Activated B cell treated with CpG ODN at 0.5 μM for 24 hours (primary cell): Measurements from ENCODE around the gene SPSB1. TPM values are rescaled to one million over a fixed set of nuclear protein-coding genes. Genes with fewer than 3 reads are reported as not detected.

ENCODE experiments used
- ATAC-seq: fragments of 200-7000 bp; cut with Tn5 transposase; one replicate; pipeline ENCODE4 v1.10.0; 2021; ENCODE audit warnings: low read depth, mild to moderate bottlenecking, moderate library complexity
- CTCF ChIA-PET: fragments of 350-600 bp; sonication (Branson Sonifier 250); formaldehyde crosslinking; loops from one replicate; lab custom pipeline; 2021; ENCODE audit warnings: antibody characterized with exemption; lab: Charles Lee
- POLR2A ChIA-PET: fragments of 350-600 bp; sonication (Branson Sonifier 250); formaldehyde crosslinking; loops from one replicate; lab custom pipeline; 2021; ENCODE audit warnings: antibody characterized with exemption; lab: Charles Lee
- DNase-seq: peaks from one replicate; pipeline ENCODE4 v3.0.0; 2022
- H3K27ac Mint-ChIP-seq: one replicate; pipeline ENCODE4 v1.8.0; 2020; ENCODE audit warnings: mixed read lengths
- H3K27me3 Mint-ChIP-seq: one replicate; pipeline ENCODE4 v1.8.0; 2021; ENCODE audit warnings: mixed read lengths
- H3K36me3 Mint-ChIP-seq: one replicate; pipeline ENCODE4 v1.8.0; 2021; ENCODE audit warnings: low read depth, mixed read lengths
- H3K4me1 Mint-ChIP-seq: one replicate; pipeline ENCODE4 v1.8.0; 2021; ENCODE audit warnings: mixed read lengths
- H3K4me3 Mint-ChIP-seq: one replicate; pipeline ENCODE4 v1.8.0; 2020; ENCODE audit warnings: mild to moderate bottlenecking, mixed read lengths
- H3K9me3 Mint-ChIP-seq: one replicate; pipeline ENCODE4 v1.8.0; 2020; ENCODE audit warnings: mixed read lengths
- intact Hi-C: fragments of 100-400 bp; cut with micrococcal nuclease; formaldehyde crosslinking; loops from one replicate; pipeline ENCODE4 v1.15.1; 2024
- total RNA-seq: library from RNA; stranded (reverse); gene quantifications from 2 replicates; pipeline ENCODE4 v1.2.3, GENCODE V29; 2022
- TF ChIP-seq, protein P1 (sequence below): fragments of 200-600 bp; IDR thresholded peaks from one replicate; pipeline ENCODE4 v1.8.0; 2022; ENCODE audit warnings: antibody characterized with exemption, mild to moderate bottlenecking

The SPSB1 gene
- total RNA-seq, 1 donor from 2014 or later, result 6.1 TPM

- Mint-ChIP-seq H3K4me1 (peaks cover 2% of the 10 kb centered on the region), H3K27me3 (no peaks in the 10 kb centered on the region), H3K9me3 (no peaks in the 10 kb centered on the region), H3K27ac (no peak overlapping the region), H3K36me3 (peaks cover 22% of the 10 kb centered on the region), H3K4me3 (no peak overlapping the region)
- TF ChIP-seq, protein P1, sequence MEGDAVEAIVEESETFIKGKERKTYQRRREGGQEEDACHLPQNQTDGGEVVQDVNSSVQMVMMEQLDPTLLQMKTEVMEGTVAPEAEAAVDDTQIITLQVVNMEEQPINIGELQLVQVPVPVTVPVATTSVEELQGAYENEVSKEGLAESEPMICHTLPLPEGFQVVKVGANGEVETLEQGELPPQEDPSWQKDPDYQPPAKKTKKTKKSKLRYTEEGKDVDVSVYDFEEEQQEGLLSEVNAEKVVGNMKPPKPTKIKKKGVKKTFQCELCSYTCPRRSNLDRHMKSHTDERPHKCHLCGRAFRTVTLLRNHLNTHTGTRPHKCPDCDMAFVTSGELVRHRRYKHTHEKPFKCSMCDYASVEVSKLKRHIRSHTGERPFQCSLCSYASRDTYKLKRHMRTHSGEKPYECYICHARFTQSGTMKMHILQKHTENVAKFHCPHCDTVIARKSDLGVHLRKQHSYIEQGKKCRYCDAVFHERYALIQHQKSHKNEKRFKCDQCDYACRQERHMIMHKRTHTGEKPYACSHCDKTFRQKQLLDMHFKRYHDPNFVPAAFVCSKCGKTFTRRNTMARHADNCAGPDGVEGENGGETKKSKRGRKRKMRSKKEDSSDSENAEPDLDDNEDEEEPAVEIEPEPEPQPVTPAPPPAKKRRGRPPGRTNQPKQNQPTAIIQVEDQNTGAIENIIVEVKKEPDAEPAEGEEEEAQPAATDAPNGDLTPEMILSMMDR, result no peak
- POLR2A ChIA-PET, result no interaction called here
- CTCF ChIA-PET, result no interaction called here
- intact Hi-C loops, result no loop called here
- no peak for DNase-seq
- ATAC-seq, result no peak
Observed at GRCh38 chr1:9356021-9356420, 63.3 kb downstream of the SPSB1 start.

DNA sequence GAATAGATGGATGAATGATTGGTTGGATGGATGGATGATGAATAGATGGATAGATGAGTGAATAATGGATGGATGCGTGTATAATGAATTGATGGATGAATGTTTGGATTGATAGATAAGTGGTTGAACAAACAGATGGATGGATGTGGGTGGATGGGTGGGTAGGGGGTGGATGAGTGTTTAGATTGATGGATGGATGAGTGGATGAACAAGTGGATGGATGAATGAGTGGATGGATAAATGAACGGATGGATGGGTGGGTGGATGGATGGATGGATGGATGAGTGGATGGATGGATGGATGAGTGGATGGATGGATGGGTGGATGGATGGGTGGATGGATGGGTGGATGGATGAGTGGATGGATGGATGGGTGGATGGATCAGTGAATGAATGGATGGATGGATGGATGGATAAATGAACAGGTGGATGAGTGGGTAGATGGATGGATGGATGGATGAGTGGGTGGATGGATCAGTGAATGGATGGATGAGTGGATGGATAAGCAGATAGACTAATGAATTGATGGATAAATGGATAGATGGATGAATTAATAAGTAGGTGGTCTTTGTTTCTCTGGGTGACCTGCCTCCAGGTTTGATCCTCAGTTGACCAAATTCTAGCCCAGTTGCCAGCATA, 64.3 kb downstream of the SPSB1 start:
- Mint-ChIP-seq H3K9me3 (no peaks in the 10 kb centered on the region), H3K36me3 (peaks cover 22% of the 10 kb centered on the region), H3K27me3 (no peaks in the 10 kb centered on the region), H3K4me3 (no peak overlapping the region), H3K27ac (no peak overlapping the region), H3K4me1 (peaks cover 7% of the 10 kb centered on the region)
- ATAC-seq (no peak), DNase-seq (no peak)
- intact Hi-C loops, result no loop called here
- ChIA-PET CTCF (no interaction called here), POLR2A (no interaction called here)
- TF ChIP-seq, protein P1, result no peak

GRCh38 chr1:9357958-9358357, 65.3 kb downstream of the SPSB1 start:
- CTCF ChIA-PET, result no interaction called here
- intact Hi-C loops, result no loop called here
- peaks cover 17% of the 10 kb centered on the region for H3K4me1 Mint-ChIP-seq
- POLR2A ChIA-PET, result no interaction called here
- no peak overlapping the region for H3K4me3 Mint-ChIP-seq
- DNase-seq (no peak), ATAC-seq (no peak)
- peaks cover 22% of the 10 kb centered on the region for H3K36me3 Mint-ChIP-seq
- no peaks in the 10 kb centered on the region for H3K9me3 Mint-ChIP-seq
- TF ChIP-seq, protein P1, result no peak
- H3K27ac Mint-ChIP-seq, result no peak overlapping the region
- H3K27me3 Mint-ChIP-seq, result no peaks in the 10 kb centered on the region

- no peak for ATAC-seq
- no peak for DNase-seq
- intact Hi-C loops, result loop anchor here (5.0 kb wide), 3 partner anchors 38 to 67 kb away; no protein-coding TSS in a partner anchor
- ChIA-PET CTCF (no interaction called here), POLR2A (no interaction called here)
- H3K27me3 Mint-ChIP-seq, result no peaks in the 10 kb centered on the region
- no peak overlapping the region for H3K4me3 Mint-ChIP-seq
- H3K27ac Mint-ChIP-seq, result no peak overlapping the region
- H3K9me3 Mint-ChIP-seq, result no peaks in the 10 kb centered on the region
- peaks cover 22% of the 10 kb centered on the region for H3K36me3 Mint-ChIP-seq
- H3K4me1 Mint-ChIP-seq, result peaks cover 22% of the 10 kb centered on the region
- TF ChIP-seq, protein P1, result no peak
Observed at GRCh38 chr1:9360371-9361064, 67.8 kb downstream of the SPSB1 start.

DNA sequence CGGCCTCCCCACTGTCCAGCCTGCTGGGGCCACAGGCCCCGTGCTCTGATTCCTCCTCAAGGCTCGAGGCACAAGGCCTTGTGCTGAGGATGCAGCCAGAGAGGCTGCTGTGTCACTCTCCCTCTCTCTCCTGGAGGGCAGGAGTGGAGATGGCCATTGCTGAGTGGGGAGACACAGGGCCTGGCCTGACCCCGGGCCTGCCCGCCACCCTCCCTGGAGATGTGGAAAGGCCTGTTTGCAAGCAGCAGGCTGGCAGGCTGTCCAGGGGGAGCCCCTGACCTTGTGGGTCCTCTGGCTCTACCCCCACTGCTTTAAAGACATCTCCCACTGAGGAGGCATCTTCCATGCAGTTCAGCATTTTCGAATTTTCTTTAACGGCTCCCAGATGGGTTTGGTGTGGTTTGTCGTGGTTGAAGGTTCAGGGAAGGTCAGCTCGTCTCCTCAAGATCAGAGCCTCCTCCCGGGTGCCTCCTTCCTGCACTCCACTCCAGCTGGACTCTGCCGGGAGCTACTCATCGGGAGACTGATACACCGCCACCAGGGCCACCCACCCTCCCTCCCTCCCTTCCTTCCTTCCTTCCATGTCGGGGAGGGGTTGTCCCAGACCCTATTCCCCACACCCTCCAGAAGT, 69.1 kb downstream of the SPSB1 start:
- Mint-ChIP-seq H3K27ac (no peak overlapping the region), H3K9me3 (no peaks in the 10 kb centered on the region), H3K27me3 (no peaks in the 10 kb centered on the region), H3K4me3 (no peak overlapping the region), H3K4me1 (peaks cover 22% of the 10 kb centered on the region), H3K36me3 (peaks cover 9% of the 10 kb centered on the region)
- POLR2A ChIA-PET, result interaction anchor here (1.7 kb wide), 1 partner anchor 65 kb away, joined by 8 read pairs; no protein-coding TSS in a partner anchor
- DNase-seq (no peak), ATAC-seq (no peak)
- CTCF ChIA-PET, result interaction anchor here (1.1 kb wide), 1 partner anchor 93 kb away, joined by 3 read pairs; no protein-coding TSS in a partner anchor
- intact Hi-C loops, result loop anchor here (2.0 to 5.0 kb wide), 4 partner anchors 39 to 69 kb away; partner anchors contain the start of gene SPSB1
- TF ChIP-seq, protein P1, result no peak
